HG03135 (cell line): ENCODE measurements around the gene OSBPL8.

Experiments
- ATAC-seq: cut with Tn5 transposase; IDR thresholded peaks from one replicate; pipeline ENCODE4 v1.9.1; 2021; ENCODE audit warnings: mild to moderate bottlenecking, moderate library complexity; ENCODE audit not compliant: unreplicated experiment

Gene OSBPL8

DNA sequence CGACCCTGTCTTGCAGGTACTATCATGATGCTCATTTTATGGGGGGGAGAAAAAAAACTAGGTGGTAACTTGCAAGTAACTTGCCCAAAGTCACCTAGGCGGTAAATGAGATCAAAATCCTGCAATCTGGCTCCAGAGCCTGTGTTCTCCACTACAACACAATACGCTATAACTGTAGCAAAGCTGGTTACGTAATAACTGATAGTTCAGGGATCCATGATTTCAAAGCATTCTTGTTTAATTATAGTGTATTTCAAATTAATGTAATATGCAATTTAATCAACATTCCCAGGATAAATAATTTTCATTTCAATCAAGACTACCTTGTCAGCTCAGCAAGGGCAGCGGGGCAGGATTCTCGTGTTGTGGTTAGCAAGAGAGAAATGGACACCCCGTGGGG lies 243.1 kb downstream of the OSBPL8 start:
- no peak for ATAC-seq

DNA sequence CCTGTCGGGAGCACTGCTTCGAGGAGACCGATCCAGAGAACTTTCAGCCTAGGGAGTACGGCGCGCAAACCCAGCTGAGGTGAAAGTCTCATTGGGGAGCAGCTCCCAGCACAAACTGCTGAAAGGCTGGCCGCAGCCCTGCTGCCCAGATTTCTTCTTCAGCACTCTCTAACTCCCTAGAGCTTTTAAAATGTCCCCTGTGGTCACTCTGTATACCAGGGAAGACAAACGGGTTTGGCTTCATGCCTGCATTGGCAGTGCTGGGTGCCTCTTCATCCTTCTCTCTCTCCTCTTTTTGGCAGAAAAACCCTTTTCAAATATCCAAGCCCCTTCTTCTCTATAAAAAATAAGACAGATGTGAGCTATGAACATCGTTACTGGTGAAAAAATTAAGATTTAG lies 246.3 kb downstream of the OSBPL8 start:
- ATAC-seq: no peak

DNA sequence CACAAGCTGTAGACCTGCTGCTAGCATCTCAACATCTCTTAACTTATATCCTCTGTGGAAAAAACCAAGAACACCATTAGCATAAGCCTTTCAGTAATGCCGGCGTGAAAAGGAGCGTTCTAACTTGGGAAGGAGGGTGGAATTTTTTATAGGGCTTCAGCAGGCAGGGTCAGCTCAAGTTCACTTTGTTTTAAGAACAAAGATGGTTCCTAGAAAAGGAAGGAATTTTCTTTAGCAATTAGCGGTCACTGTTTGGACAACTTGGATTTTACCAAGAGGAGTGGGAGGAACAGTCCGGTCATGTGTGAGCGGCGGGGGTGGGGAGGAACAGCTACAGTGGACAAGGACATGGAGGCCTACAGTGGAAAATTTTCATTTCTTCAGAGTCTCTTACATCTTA lies 247.3 kb downstream of the OSBPL8 start:
- no peak for ATAC-seq

DNA sequence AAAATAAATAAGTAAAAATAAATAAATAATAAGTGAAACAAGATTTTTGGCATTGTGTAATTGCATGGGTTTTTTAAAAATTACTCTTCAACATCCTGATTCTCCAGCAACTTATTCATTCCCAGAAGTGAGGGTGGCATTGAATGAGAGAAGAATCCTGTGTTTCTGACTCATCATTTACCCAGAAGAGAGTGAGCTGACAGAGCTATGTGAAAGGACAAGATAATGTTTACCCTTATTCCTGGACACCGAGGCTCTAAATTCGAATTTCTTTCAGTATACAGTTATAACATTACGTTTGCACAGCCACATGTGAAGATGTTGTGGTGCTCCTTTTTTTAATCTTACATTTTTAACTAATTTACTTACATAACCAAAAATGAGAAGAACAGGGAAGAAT lies 247.8 kb downstream of the OSBPL8 start:
- ATAC-seq: no peak

DNA sequence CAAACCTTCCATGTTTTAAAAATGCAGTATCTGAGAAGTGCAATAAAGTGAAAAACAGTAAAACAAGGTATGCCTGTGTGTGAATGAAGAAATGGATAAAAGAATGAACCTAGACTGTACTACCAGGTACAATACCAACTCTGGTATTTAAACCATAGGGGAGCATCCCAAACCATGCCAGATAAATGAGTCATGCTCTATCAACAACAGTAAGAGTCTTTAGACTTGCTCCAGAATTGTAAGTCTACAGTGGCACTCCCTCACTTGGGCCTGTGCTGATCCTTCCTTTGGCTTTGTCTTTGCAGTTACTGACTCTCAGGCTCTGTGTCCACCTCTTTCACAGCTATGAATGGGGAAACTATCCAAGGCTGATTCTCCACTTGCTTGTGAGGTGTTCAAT lies 249.5 kb downstream of the OSBPL8 start:
- ATAC-seq: no peak

DNA sequence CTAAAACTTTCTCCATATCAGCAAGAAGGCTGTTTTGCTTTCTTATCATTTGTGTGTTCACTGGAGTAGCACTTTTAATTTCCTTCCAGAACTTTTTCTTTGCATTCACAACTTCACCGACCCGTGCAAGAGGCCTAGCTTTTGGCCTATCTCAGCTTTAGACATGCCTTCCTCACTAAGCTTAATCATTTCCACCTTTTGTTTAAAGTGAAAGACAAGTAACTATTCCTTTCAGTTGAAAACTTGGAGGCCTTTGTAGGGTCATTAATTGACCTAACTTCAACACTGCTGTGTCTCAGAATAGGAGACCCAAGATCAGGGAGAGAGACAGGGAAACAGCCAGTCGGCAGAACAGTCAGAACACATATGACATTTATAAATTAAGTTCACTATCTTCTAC lies 250.7 kb downstream of the OSBPL8 start:
- ATAC-seq: no peak

DNA sequence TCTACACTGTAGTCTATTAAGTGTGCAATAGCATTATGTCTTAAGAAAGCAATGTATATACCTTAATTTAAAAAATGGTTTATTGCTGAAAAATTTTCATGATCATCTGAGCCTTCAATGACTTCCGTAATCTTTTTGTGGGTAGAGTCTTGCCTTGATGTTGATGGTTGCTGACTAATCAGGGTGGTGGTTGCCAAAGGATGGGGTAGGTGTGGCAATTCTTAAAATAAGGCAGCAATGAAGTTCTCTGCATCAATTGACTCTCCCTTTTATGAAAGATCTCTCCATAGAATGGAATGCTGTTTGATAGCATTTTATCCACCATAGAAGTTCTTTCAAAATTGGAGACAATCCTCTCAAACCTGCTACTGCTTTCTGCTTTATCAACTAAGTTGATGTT lies 252.5 kb downstream of the OSBPL8 start:
- no peak for ATAC-seq

DNA sequence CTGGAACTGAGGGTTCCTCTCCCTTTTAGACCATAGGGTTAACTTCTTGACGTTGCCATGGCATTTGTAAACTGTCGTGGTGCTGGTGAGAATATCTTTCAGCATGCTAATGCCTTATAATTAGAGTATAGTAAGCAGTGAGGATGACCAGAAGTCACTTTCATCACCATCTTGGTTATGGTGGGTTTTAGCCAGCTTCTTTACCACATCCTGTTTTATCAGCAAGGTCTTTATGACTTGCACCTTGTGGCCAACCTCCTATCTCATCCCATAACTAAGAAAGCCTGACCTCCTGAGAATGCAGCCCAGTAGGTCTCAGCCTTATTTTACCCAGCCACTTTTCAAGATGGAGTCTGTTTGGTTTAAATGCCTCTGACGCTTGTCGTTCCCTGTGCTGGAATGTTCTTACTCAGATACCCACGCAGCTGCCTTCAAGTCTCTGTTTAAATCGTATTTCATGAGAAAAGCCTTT lies 255.5 kb downstream of the OSBPL8 start:
- ATAC-seq: no peak

DNA sequence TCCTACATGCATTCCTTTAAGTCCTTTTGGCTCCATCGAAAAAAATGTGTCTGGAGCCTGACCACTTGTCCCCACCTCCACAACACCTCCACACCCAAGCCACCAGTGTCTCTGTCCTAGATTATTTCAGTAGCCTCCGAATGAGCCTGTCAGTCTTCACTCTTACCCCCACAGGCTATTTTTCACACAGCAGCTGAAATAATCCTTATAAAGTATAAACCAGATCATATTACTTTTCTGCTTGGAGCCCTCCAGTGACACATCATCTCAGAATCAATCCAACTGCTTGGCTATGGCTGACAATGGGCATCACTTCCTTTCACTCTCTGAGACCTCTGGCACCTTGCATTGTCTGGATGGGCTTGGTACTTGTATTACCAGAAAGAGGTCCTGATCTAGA lies 256.2 kb downstream of the OSBPL8 start:
- no peak for ATAC-seq
